HG03025 (cell line): Measurements from ENCODE around the gene PRXL2C.
"Not testable (repeated sequence)": the region's sequence is repeated elsewhere in the genome, so short reads cannot be mapped to it uniquely, and the experiment has no call there.

ENCODE experiments used
- ATAC-seq: cut with Tn5 transposase; IDR thresholded peaks from one replicate; pipeline ENCODE4 v1.9.1; 2021; ENCODE audit warnings: mild to moderate bottlenecking, moderate library complexity; ENCODE audit not compliant: unreplicated experiment, low FRiP score

The PRXL2C gene

GRCh38 chr9:96655198-96655851 lies at the start of gene PRXL2C:
TSS of gene PRXL2C (minus strand) at chr9:96655317. CDS start at chr9:96655281, 36 bp downstream.
- no peak for ATAC-seq

GRCh38 chr9:96700721-96701375 lies 45.7 kb upstream of the PRXL2C start:
- ATAC-seq = not testable (repeated sequence)

GRCh38 chr9:96691326-96691725 lies 36.2 kb upstream of the PRXL2C start:
- ATAC-seq = no peak

- no peak for ATAC-seq
These were observed 33.8 kb upstream of the PRXL2C start for GRCh38 chr9:96688745-96689464.

GRCh38 chr9:96688187-96688586 lies 33.1 kb upstream of the PRXL2C start:
- ATAC-seq = no peak

- ATAC-seq = no peak
These were observed 31.7 kb upstream of the PRXL2C start for GRCh38 chr9:96686638-96687335.

- ATAC-seq = no peak
These were observed 25.8 kb upstream of the PRXL2C start for GRCh38 chr9:96680812-96681499.

- no peak for ATAC-seq
These were observed 19.9 kb upstream of the PRXL2C start for GRCh38 chr9:96674906-96675538.

GRCh38 chr9:96673786-96674185 lies 18.7 kb upstream of the PRXL2C start:
- not testable (repeated sequence) for ATAC-seq

GRCh38 chr9:96668868-96669534 lies 13.9 kb upstream of the PRXL2C start:
- ATAC-seq = no peak

GRCh38 chr9:96667363-96667728 lies 12.2 kb upstream of the PRXL2C start:
- no peak for ATAC-seq

- ATAC-seq = not testable (repeated sequence)
These were observed 11.7 kb upstream of the PRXL2C start for GRCh38 chr9:96666653-96667362.

- no peak for ATAC-seq
These were observed 10.7 kb upstream of the PRXL2C start for GRCh38 chr9:96665789-96666188.

GRCh38 chr9:96663506-96664120 lies 8.5 kb upstream of the PRXL2C start:
- ATAC-seq = no peak

GRCh38 chr9:96661711-96662110 lies 6.6 kb upstream of the PRXL2C start:
- no peak for ATAC-seq

GRCh38 chr9:96660692-96661248 lies 5.7 kb upstream of the PRXL2C start:
- ATAC-seq = no peak

- ATAC-seq = no peak
These were observed 493 bp downstream of the PRXL2C start for GRCh38 chr9:96654450-96655197.
